Activated CD4-positive, alpha-beta T cell treated with anti-CD3 and anti-CD28 coated beads, Interleukin-2, amount 10 ng/mL, durations not matched to agents 24 days and 14 days (primary cell): ENCODE data around the gene GCGR. TPM values are rescaled to one million over a fixed set of nuclear protein-coding genes. Genes with fewer than 3 reads are reported as not detected.
A peak's percentile ranks its signal among the peaks of the same experiment; 100 is the strongest.

Experiments used
- DNase-seq: peaks from one replicate; pipeline ENCODE4 v3.0.0; 2022
- H3K27ac Mint-ChIP-seq: one replicate; pipeline ENCODE4 v1.8.0; 2022; ENCODE audit warnings: mild to moderate bottlenecking, mixed read lengths
- H3K27me3 Mint-ChIP-seq: one replicate; pipeline ENCODE4 v1.8.0; 2022; ENCODE audit warnings: mixed read lengths
- H3K36me3 Mint-ChIP-seq: one replicate; pipeline ENCODE4 v1.8.0; 2022; ENCODE audit warnings: low read depth, mild to moderate bottlenecking, mixed read lengths
- H3K4me1 Mint-ChIP-seq: one replicate; pipeline ENCODE4 v1.8.0; 2021; ENCODE audit warnings: mixed read lengths
- H3K4me3 Mint-ChIP-seq: one replicate; pipeline ENCODE4 v1.8.0; 2022; ENCODE audit warnings: mild to moderate bottlenecking, moderate library complexity, mixed read lengths
- H3K9me3 Mint-ChIP-seq: one replicate; pipeline ENCODE4 v1.8.0; 2021; ENCODE audit warnings: mixed read lengths
- intact Hi-C: fragments of 100-400 bp; cut with micrococcal nuclease; formaldehyde crosslinking; loops from one replicate; pipeline ENCODE4 v1.15.1; 2023
- total RNA-seq: library from RNA; stranded (reverse); gene quantifications from 2 replicates; pipeline ENCODE4 v1.2.3, GENCODE V29; 2022

The GCGR gene
- total RNA-seq, 1 donor from 2014 or later = not detected

- Mint-ChIP-seq H3K27ac (peak within 1 kb of the TSS; percentile 98), H3K9me3 (no peaks in the 10 kb centered on the region), H3K4me1 (peaks cover 43% of the 10 kb centered on the region), H3K27me3 (no peaks in the 10 kb centered on the region), H3K36me3 (peaks cover 59% of the 10 kb centered on the region), H3K4me3 (peak within 1 kb of the TSS; percentile 96)
- DNase-seq = peak; percentile 80
- intact Hi-C loops = loop anchor here (1.0 to 5.0 kb wide), 4 partner anchors 117 to 238 kb away; partner anchors contain the start of genes ASPSCR1, CENPX, FASN and LRRC45
Observed at GRCh38 chr17:81859906-81860755, 56.2 kb downstream of the GCGR start, which contains the start of gene P4HB. Gene P4HB (minus strand): TSS chr17:81860535. CDS start chr17:81860471, 64 bp downstream.

GRCh38 chr17:81860756-81861568, 57.0 kb downstream of the GCGR start:
- Mint-ChIP-seq H3K27me3 (no peaks in the 10 kb centered on the region), H3K36me3 (peaks cover 56% of the 10 kb centered on the region), H3K4me1 (peaks cover 44% of the 10 kb centered on the region), H3K27ac (peak overlapping the region; percentile 98), H3K4me3 (peak overlapping the region; percentile 96), H3K9me3 (no peaks in the 10 kb centered on the region)
- intact Hi-C loops = loop anchor here (1.0 to 5.0 kb wide), 7 partner anchors 9 to 237 kb away; partner anchors contain the start of genes ALYREF, ANAPC11, ASPSCR1 and CENPX
- DNase-seq = peak; percentile 100

DNA sequence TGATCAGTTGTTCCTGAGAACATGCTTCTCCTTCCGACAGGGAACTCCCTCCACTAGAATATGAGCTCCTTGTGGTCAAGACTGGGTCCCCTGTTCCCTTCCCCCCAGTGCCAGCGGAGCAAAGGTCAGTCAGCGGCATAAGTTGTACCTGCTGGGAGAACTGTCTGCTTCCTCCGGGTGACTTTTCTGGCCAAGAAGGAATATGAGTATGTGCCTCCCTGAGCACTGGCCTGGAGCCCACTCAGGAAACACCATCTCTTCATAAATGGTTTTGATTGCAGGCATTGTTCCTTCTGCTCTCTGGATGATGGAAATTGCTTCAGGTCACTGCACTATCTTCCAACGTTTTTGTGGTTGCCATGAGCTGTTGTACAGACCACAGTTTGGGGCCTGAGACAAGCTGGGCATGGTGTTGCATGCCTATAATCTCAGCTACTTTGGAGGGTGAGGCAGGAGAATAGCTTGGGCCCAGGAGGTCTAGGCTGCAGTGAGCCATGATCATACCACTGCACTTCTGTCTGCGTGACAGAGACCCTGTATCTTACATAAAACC, 59.2 kb downstream of the GCGR start:
- H3K4me1 Mint-ChIP-seq = peaks cover 46% of the 10 kb centered on the region
- H3K4me3 Mint-ChIP-seq = peak overlapping the region; percentile 76
- intact Hi-C loops = loop anchor here (5.0 kb wide), 2 partner anchors 114 to 159 kb away; partner anchors contain the start of genes ASPSCR1, CENPX and LRRC45
- no peak for DNase-seq
- H3K27me3 Mint-ChIP-seq = no peaks in the 10 kb centered on the region
- peaks cover 50% of the 10 kb centered on the region for H3K36me3 Mint-ChIP-seq
- H3K27ac Mint-ChIP-seq = peak overlapping the region; percentile 49
- no peaks in the 10 kb centered on the region for H3K9me3 Mint-ChIP-seq

Other genes with a start within 250 kb of the GCGR start
- 142 and 147 TPM in 2 replicates for gene NPLOC4, start 167.0 kb upstream of the GCGR start, total RNA-seq
- 0.14 and 0.37 TPM in 2 replicates for gene TSPAN10, start 167.0 kb upstream of the GCGR start, total RNA-seq
- 3.7 and 5.7 TPM in 2 replicates for gene PDE6G, start 147.6 kb upstream of the GCGR start, total RNA-seq
- 52.8 and 57.8 TPM in 2 replicates for gene OXLD1, start 137.5 kb upstream of the GCGR start, total RNA-seq
- 54.7 and 60.2 TPM in 2 replicates for gene CCDC137, start 137.4 kb upstream of the GCGR start, total RNA-seq
- 34.9 and 37.6 TPM in 2 replicates for gene ARL16, start 120.4 kb upstream of the GCGR start, total RNA-seq
- 136 and 137 TPM in 2 replicates for gene HGS, start 120.1 kb upstream of the GCGR start, total RNA-seq
- 232 and 233 TPM in 2 replicates for gene MRPL12, start 100.8 kb upstream of the GCGR start, total RNA-seq
- 48.6 and 52.7 TPM in 2 replicates for gene SLC25A10, start 91.9 kb upstream of the GCGR start, total RNA-seq
- 46.7 and 51.9 TPM in 2 replicates for gene MCRIP1, start 29.1 kb downstream of the GCGR start, total RNA-seq
- gene PPP1R27, start 30.9 kb downstream of the GCGR start, total RNA-seq = not detected in 2 replicates
- 458 and 507 TPM in 2 replicates for gene P4HB, start 56.4 kb downstream of the GCGR start, total RNA-seq
- 697 and 714 TPM in 2 replicates for gene ARHGDIA, start 67.2 kb downstream of the GCGR start, total RNA-seq
- 254 and 264 TPM in 2 replicates for gene ALYREF, start 87.4 kb downstream of the GCGR start, total RNA-seq
- 132 and 135 TPM in 2 replicates for gene ANAPC11, start 87.6 kb downstream of the GCGR start, total RNA-seq
- gene NPB, start 98.1 kb downstream of the GCGR start, total RNA-seq = 0.30 and 0.40 TPM in 2 replicates
- 43.0 and 46.5 TPM in 2 replicates for gene PCYT2, start 107.2 kb downstream of the GCGR start, total RNA-seq
- 54.9 and 58.2 TPM in 2 replicates for gene SIRT7, start 114.0 kb downstream of the GCGR start, total RNA-seq
- gene MAFG, start 123.6 kb downstream of the GCGR start, total RNA-seq = 32.5 and 33.3 TPM in 2 replicates
- 136 and 138 TPM in 2 replicates for gene PYCR1, start 133.2 kb downstream of the GCGR start, total RNA-seq
- gene MYADML2, start 143.1 kb downstream of the GCGR start, total RNA-seq = not detected in 2 replicates
- 1.7 and 1.8 TPM in 2 replicates for gene NOTUM, start 157.0 kb downstream of the GCGR start, total RNA-seq
- gene ASPSCR1, start 173.5 kb downstream of the GCGR start, total RNA-seq = 35.1 and 37.3 TPM in 2 replicates
- 116 and 123 TPM in 2 replicates for gene CENPX, start 218.7 kb downstream of the GCGR start, total RNA-seq
- gene LRRC45, start 219.2 kb downstream of the GCGR start, total RNA-seq = 39.0 and 40.6 TPM in 2 replicates
- 11.5 and 12.1 TPM in 2 replicates for gene RAC3, start 227.5 kb downstream of the GCGR start, total RNA-seq
- 128 TPM in 2 replicates for gene DCXR, start 233.5 kb downstream of the GCGR start, total RNA-seq
- 21.4 and 30.8 TPM in 2 replicates for gene RFNG, start 247.7 kb downstream of the GCGR start, total RNA-seq
- gene GPS1, start 247.7 kb downstream of the GCGR start, total RNA-seq = 117 and 118 TPM in 2 replicates